Gastroesophageal sphincter (tissue), 3 donors: Measurements from ENCODE around the gene FGF16.

Experiments
- EP300 ChIP-seq: sonication (generic); formaldehyde crosslinking; IDR thresholded peaks from one replicate; pipeline ENCODE4 v1.6.1; 2017; ENCODE audit warnings: antibody characterized with exemption, mild to moderate bottlenecking
- POLR2A ChIP-seq, 2 donors: fragments of 450-650 bp; IDR thresholded peaks; one replicate each; pipeline ENCODE4 v1.6.1; 2017; ENCODE audit warnings: antibody characterized with exemption in 2 of 2, mild to moderate bottlenecking in 2 of 2, moderate library complexity in 1 of 2
- POLR2AphosphoS5 ChIP-seq: sonication (generic); formaldehyde crosslinking; IDR thresholded peaks from one replicate; pipeline ENCODE4 v1.6.1; 2017; ENCODE audit warnings: antibody characterized with exemption
- TF ChIP-seq, protein P1 (sequence below), 4 experiments: fragments of 200-600 bp in 2 of 4; fragments of 450-650 bp in 2 of 4; sonication (generic) in 1 of 4; IDR thresholded peaks; one replicate each; pipeline ENCODE4 v1.5.1; 2017 to 2019; ENCODE audit warnings: antibody characterized with exemption in 4 of 4, mild to moderate bottlenecking in 2 of 4, moderate library complexity in 2 of 4

- TF ChIP-seq, protein P1, sequence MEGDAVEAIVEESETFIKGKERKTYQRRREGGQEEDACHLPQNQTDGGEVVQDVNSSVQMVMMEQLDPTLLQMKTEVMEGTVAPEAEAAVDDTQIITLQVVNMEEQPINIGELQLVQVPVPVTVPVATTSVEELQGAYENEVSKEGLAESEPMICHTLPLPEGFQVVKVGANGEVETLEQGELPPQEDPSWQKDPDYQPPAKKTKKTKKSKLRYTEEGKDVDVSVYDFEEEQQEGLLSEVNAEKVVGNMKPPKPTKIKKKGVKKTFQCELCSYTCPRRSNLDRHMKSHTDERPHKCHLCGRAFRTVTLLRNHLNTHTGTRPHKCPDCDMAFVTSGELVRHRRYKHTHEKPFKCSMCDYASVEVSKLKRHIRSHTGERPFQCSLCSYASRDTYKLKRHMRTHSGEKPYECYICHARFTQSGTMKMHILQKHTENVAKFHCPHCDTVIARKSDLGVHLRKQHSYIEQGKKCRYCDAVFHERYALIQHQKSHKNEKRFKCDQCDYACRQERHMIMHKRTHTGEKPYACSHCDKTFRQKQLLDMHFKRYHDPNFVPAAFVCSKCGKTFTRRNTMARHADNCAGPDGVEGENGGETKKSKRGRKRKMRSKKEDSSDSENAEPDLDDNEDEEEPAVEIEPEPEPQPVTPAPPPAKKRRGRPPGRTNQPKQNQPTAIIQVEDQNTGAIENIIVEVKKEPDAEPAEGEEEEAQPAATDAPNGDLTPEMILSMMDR (IDR thresholded peaks at IDR 0.05) = no peak
- TF ChIP-seq POLR2A (IDR thresholded peaks at IDR 0.05) = no peak
- no peak for TF ChIP-seq POLR2AphosphoS5
- TF ChIP-seq EP300 = no peak
These were observed 24.1 kb upstream of the FGF16 start for GRCh38 chrX:77422891-77423648.
